CD4-positive, alpha-beta T cell (primary cell): Measurements from ENCODE around the gene LYPD1. TPM values are rescaled to one million over a fixed set of nuclear protein-coding genes. Genes with fewer than 3 reads are reported as not detected.

Experiments used
- ATAC-seq: fragments of 200-7000 bp; cut with Tn5 transposase; one replicate; pipeline ENCODE4 v1.10.0; 2022; ENCODE audit warnings: mild to moderate bottlenecking; ENCODE audit not compliant: poor library complexity
- CTCF ChIA-PET: fragments of 350-600 bp; sonication (Branson Sonifier 250); formaldehyde crosslinking; loops from one replicate; lab custom pipeline; 2021; ENCODE audit warnings: antibody characterized with exemption, inconsistent platforms; lab: Charles Lee
- POLR2A ChIA-PET: fragments of 350-600 bp; sonication (Branson Sonifier 250); formaldehyde crosslinking; loops from one replicate; lab custom pipeline; 2021; ENCODE audit warnings: antibody characterized with exemption, inconsistent platforms; lab: Charles Lee
- DNase-seq, 14 experiments: peaks; one replicate each; pipeline ENCODE4 v3.0.0-alpha.2; 2013 to 2020; ENCODE audit warnings: mixed read lengths in 2 of 14
- H3K27ac ChIP-seq, 2 donors: one replicate each; pipeline versions ENCODE4 v1.5.1 to v1.7.0; 2013; ENCODE audit warnings: low read length in 2 of 2, low read depth in 1 of 2, mild to moderate bottlenecking in 1 of 2
- H3K27me3 ChIP-seq, 2 experiments: 1 replicate in 1 of 2; 2 replicates in 1 of 2; pipeline versions ENCODE4 v1.6.1 to v1.7.0; 2013; ENCODE audit warnings: low read length in 2 of 2, control low read depth in 1 of 2, mild to moderate bottlenecking in 1 of 2, moderate library complexity in 1 of 2; ENCODE audit not compliant: insufficient read depth in 2 of 2, control insufficient read depth in 1 of 2
- H3K36me3 ChIP-seq: one replicate; pipeline ENCODE4 v1.6.1; 2013; ENCODE audit warnings: low read length, control low read depth; ENCODE audit not compliant: insufficient read depth
- H3K4me1 ChIP-seq: one replicate; pipeline ENCODE4 v1.6.1; 2013; ENCODE audit warnings: low read length, control low read depth; ENCODE audit not compliant: insufficient read depth
- H3K4me3 ChIP-seq: one replicate; pipeline ENCODE4 v1.5.1; 2013; ENCODE audit warnings: mild to moderate bottlenecking, low read length, moderate library complexity
- H3K9me3 ChIP-seq, 2 experiments: 1 replicate in 1 of 2; 2 replicates in 1 of 2; pipeline versions ENCODE4 v1.6.1 to v1.7.0; 2013; ENCODE audit warnings: low read length in 2 of 2, mild to moderate bottlenecking in 2 of 2, control low read depth in 1 of 2, moderate library complexity in 1 of 2; ENCODE audit not compliant: control insufficient read depth in 1 of 2, insufficient read depth in 1 of 2
- H3K27ac Mint-ChIP-seq: one replicate; pipeline ENCODE4 v1.8.0; 2020; ENCODE audit warnings: mixed read lengths
- H3K27me3 Mint-ChIP-seq: one replicate; pipeline ENCODE4 v1.8.0; 2021; ENCODE audit warnings: mixed read lengths
- H3K36me3 Mint-ChIP-seq: one replicate; pipeline ENCODE4 v1.8.0; 2021; ENCODE audit warnings: low read depth, mixed read lengths
- H3K4me1 Mint-ChIP-seq: one replicate; pipeline ENCODE4 v1.8.0; 2021; ENCODE audit warnings: low read depth, mixed read lengths
- H3K4me3 Mint-ChIP-seq: one replicate; pipeline ENCODE4 v1.8.0; 2020; ENCODE audit warnings: mild to moderate bottlenecking, mixed read lengths
- H3K9me3 Mint-ChIP-seq: one replicate; pipeline ENCODE4 v1.8.0; 2020; ENCODE audit warnings: mixed read lengths
- CTCF ChIP-seq: fragments of 200-600 bp; IDR thresholded peaks from one replicate; pipeline ENCODE4 v1.8.0; 2022; ENCODE audit warnings: antibody characterized with exemption, mild to moderate bottlenecking
- intact Hi-C, 2 experiments: fragments of 100-400 bp; cut with DNase I in 1 of 2; cut with micrococcal nuclease in 1 of 2; formaldehyde crosslinking; loops; one replicate each; pipeline versions ENCODE4 v1.15.1 to v1.9.0; 2023 to 2025; cut with DNase I, micrococcal nuclease
- total RNA-seq, 174 experiments: library from RNA in 2 of 174; stranded (reverse) in 2 of 174; gene quantifications; one replicate each; pipeline ENCODE4 v1.2.3 and lab custom pipeline; 2021 to 2026

The LYPD1 gene
- total RNA-seq, 2 experiments from 2014 or later = not detected

GRCh38 chr2:132608311-132608710 lies 61.7 kb downstream of the LYPD1 start:
- H3K4me3 Mint-ChIP-seq = no peak overlapping the region
- Histone ChIP-seq H3K9me3 (peaks cover 0 to 5% of the 10 kb centered on the region in 2 experiments), H3K36me3 (no peaks in the 10 kb centered on the region), H3K27ac (no peak overlapping the region), H3K4me3 (no peak overlapping the region), H3K27me3 (no peaks in the 10 kb centered on the region), H3K4me1 (no peaks in the 10 kb centered on the region)
- ChIA-PET POLR2A (no interaction called here), CTCF (no interaction called here)
- DNase-seq = no peak
- H3K27me3 Mint-ChIP-seq = no peaks in the 10 kb centered on the region
- no peak for TF ChIP-seq CTCF
- H3K27ac Mint-ChIP-seq = no peak overlapping the region
- H3K36me3 Mint-ChIP-seq = no peaks in the 10 kb centered on the region
- ATAC-seq = no peak
- no peaks in the 10 kb centered on the region for H3K4me1 Mint-ChIP-seq
- peaks cover 3% of the 10 kb centered on the region for H3K9me3 Mint-ChIP-seq
- intact Hi-C loops = no loop called here

- H3K27ac Mint-ChIP-seq = no peak overlapping the region
- Histone ChIP-seq H3K27me3 (no peaks in the 10 kb centered on the region), H3K36me3 (no peaks in the 10 kb centered on the region), H3K9me3 (peaks cover 0 to 5% of the 10 kb centered on the region in 2 experiments), H3K4me3 (no peak overlapping the region), H3K27ac (no peak overlapping the region), H3K4me1 (no peaks in the 10 kb centered on the region)
- no peak overlapping the region for H3K4me3 Mint-ChIP-seq
- no peaks in the 10 kb centered on the region for H3K36me3 Mint-ChIP-seq
- intact Hi-C loops = no loop called here
- peaks cover 3% of the 10 kb centered on the region for H3K9me3 Mint-ChIP-seq
- TF ChIP-seq CTCF = no peak
- ATAC-seq (no peak), DNase-seq (no peak)
- no peaks in the 10 kb centered on the region for H3K27me3 Mint-ChIP-seq
- CTCF ChIA-PET = no interaction called here
- no peaks in the 10 kb centered on the region for H3K4me1 Mint-ChIP-seq
- POLR2A ChIA-PET = no interaction called here
Observed at GRCh38 chr2:132607426-132608090, 62.4 kb downstream of the LYPD1 start.

GRCh38 chr2:132606649-132607048 lies 63.4 kb downstream of the LYPD1 start:
- Mint-ChIP-seq H3K9me3 (peaks cover 3% of the 10 kb centered on the region), H3K27me3 (no peaks in the 10 kb centered on the region), H3K4me3 (no peak overlapping the region), H3K4me1 (no peaks in the 10 kb centered on the region), H3K27ac (no peak overlapping the region), H3K36me3 (no peaks in the 10 kb centered on the region)
- intact Hi-C loops = no loop called here
- DNase-seq (no peak), ATAC-seq (no peak)
- Histone ChIP-seq H3K4me1 (no peaks in the 10 kb centered on the region), H3K27me3 (no peaks in the 10 kb centered on the region), H3K27ac (no peak overlapping the region), H3K9me3 (peaks cover 0 to 5% of the 10 kb centered on the region in 2 experiments), H3K4me3 (no peak overlapping the region), H3K36me3 (no peaks in the 10 kb centered on the region)
- no peak for TF ChIP-seq CTCF
- CTCF ChIA-PET = no interaction called here
- POLR2A ChIA-PET = no interaction called here
